ENCODE data around the gene LRBA. TPM values are rescaled to one million over a fixed set of nuclear protein-coding genes. Genes with fewer than 3 reads are reported as not detected.

Gene LRBA
- total RNA-seq, 1 experiment from 2014 or later, result 55.3 TPM

DNA sequence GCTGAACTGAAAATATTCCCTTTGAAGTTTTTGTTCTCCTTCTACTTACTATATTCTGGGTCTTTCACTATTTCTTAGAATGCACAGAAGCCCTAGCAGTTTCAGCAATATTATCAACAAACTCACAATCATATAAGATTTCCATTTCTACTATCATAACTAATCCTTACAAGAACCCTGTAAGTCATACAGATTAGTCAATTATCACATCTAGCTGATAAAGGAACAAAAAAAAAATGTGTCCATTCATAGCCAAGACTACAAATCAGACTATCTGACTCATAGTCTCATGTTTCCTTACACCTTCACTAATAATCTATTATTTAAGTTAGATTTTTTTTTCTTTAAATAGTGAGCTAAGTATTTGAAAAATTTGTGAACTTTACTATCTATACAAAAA is 72.5 kb downstream of the LRBA start:
- H3K27me3 Mint-ChIP-seq (ENCODE audit: low read depth), result no peaks in the 10 kb centered on the region
- Histone ChIP-seq H3K27me3 (ENCODE audit: insufficient read depth, low read length) (no peaks in the 10 kb centered on the region), H3K9me3 (ENCODE audit: control insufficient read depth, low read depth, low read length) (no peaks in the 10 kb centered on the region), H3K14ac (ENCODE audit: insufficient read depth, low read length) (no peak overlapping the region), H4K8ac (replicated peaks; ENCODE audit: insufficient read length, low read depth, low read length) (no peak overlapping the region), H3T11ph (ENCODE audit: low read length) (no peak overlapping the region), H4K5ac (ENCODE audit: insufficient read length, low read depth, low read length) (no peak overlapping the region), H3K4ac (ENCODE audit: low read depth, low read length) (no peak overlapping the region), H2BK12ac (ENCODE audit: insufficient read length, low read depth, low read length) (no peak overlapping the region), H2BK120ac (ENCODE audit: low read depth, low read length, poor library complexity, severe bottlenecking) (no peak overlapping the region), H4K20me1 (ENCODE audit: control insufficient read depth, insufficient read depth, insufficient read length) (no peaks in the 10 kb centered on the region), H3K4me1 (ENCODE audit: insufficient read depth, low read length) (peaks cover 2% of the 10 kb centered on the region; the same call in 1 of the 2 replicates), H2BK15ac (ENCODE audit: low read depth, low read length) (no peak overlapping the region), H3K79me1 (ENCODE audit: insufficient read depth, low read depth, low read length, poor library complexity, severe bottlenecking) (peaks cover 3% of the 10 kb centered on the region), H3K56ac (ENCODE audit: insufficient read length, low read depth, low read length) (no peak overlapping the region), H3K23ac (ENCODE audit: insufficient read length, low read depth, low read length) (no peak overlapping the region), H2BK5ac (ENCODE audit: insufficient read length, low read length) (no peak overlapping the region), H2AFZ (ENCODE audit: low read length) (no peak overlapping the region), H3K4me2 (ENCODE audit: insufficient read depth, insufficient read length, low read length) (no peak overlapping the region), H3K23me2 (ENCODE audit: insufficient read length, low read depth, low read length, poor library complexity, severe bottlenecking) (no peaks in the 10 kb centered on the region), H3K9ac (ENCODE audit: extremely low read depth, insufficient read length, low read length) (no peak overlapping the region), H2AK5ac (ENCODE audit: insufficient read length, low read length) (no peak overlapping the region), H3K27ac (ENCODE audit: insufficient read length, low read depth, low read length) (no peak overlapping the region), H3K18ac (ENCODE audit: insufficient read length, low read depth, low read length) (no peak overlapping the region), H2BK20ac (ENCODE audit: low read depth, low read length, poor library complexity, severe bottlenecking) (no peak overlapping the region), H3K79me2 (ENCODE audit: insufficient read depth, low read length) (peaks cover 1% of the 10 kb centered on the region; the same call in 1 of the 2 replicates), H4K91ac (ENCODE audit: insufficient read length, low read depth, low read length) (no peak overlapping the region)
- DNase-seq, result no peak
- H3K9me3 Mint-ChIP-seq, result no peaks in the 10 kb centered on the region
- H3K36me3 Mint-ChIP-seq (ENCODE audit: insufficient read depth in 1 of 3, low read depth in 3 of 3), result no peaks in the 10 kb centered on the region
- no peak overlapping the region for H3K4me3 Mint-ChIP-seq
- H3K27ac Mint-ChIP-seq, result no peak overlapping the region
- peaks cover 29 to 39% of the 10 kb centered on the region in 2 experiments for H3K4me1 Mint-ChIP-seq
- TF ChIP-seq, protein P1, sequence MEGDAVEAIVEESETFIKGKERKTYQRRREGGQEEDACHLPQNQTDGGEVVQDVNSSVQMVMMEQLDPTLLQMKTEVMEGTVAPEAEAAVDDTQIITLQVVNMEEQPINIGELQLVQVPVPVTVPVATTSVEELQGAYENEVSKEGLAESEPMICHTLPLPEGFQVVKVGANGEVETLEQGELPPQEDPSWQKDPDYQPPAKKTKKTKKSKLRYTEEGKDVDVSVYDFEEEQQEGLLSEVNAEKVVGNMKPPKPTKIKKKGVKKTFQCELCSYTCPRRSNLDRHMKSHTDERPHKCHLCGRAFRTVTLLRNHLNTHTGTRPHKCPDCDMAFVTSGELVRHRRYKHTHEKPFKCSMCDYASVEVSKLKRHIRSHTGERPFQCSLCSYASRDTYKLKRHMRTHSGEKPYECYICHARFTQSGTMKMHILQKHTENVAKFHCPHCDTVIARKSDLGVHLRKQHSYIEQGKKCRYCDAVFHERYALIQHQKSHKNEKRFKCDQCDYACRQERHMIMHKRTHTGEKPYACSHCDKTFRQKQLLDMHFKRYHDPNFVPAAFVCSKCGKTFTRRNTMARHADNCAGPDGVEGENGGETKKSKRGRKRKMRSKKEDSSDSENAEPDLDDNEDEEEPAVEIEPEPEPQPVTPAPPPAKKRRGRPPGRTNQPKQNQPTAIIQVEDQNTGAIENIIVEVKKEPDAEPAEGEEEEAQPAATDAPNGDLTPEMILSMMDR (conservative IDR thresholded peaks at IDR 0.05), result no peak
